GM23338 (cell line): ENCODE results near the gene ZNF234. TPM values are rescaled to one million over a fixed set of nuclear protein-coding genes. Genes with fewer than 3 reads are reported as not detected.

ENCODE experiments used
- ATAC-seq: fragments of 200-7000 bp; cut with Tn5 transposase; 3 replicates; pipeline ENCODE4 v1.9.1; 2020
- DNase-seq: peaks from one replicate; pipeline ENCODE4 v3.0.0-alpha.2; 2015; ENCODE audit warnings: low spot score
- H2AFZ ChIP-seq: fragments of 200-600 bp; sonication (generic); 2 replicates; pipeline ENCODE4 v1.8.0; 2016; ENCODE audit warnings: antibody characterized with exemption, mild to moderate bottlenecking, moderate library complexity
- H3F3A ChIP-seq: fragments of 200-600 bp; sonication (generic); replicated peaks from 2 replicates; pipeline ENCODE4 v1.8.0; 2017; ENCODE audit warnings: antibody characterized with exemption, mixed run types, low read depth
- H3K27ac ChIP-seq: fragments of 200-600 bp; sonication (generic); 2 replicates; pipeline ENCODE4 v1.6.1; 2016; ENCODE audit warnings: low read depth
- H3K27me3 ChIP-seq: fragments of 200-600 bp; sonication (generic); 2 replicates; pipeline ENCODE4 v1.8.0; 2016; ENCODE audit warnings: mild to moderate bottlenecking, mixed run types, moderate library complexity; ENCODE audit not compliant: insufficient read depth
- H3K36me3 ChIP-seq: fragments of 200-600 bp; sonication (generic); 2 replicates; pipeline ENCODE4 v1.8.0; 2016; ENCODE audit warnings: mild to moderate bottlenecking; ENCODE audit not compliant: insufficient read depth
- H3K4me1 ChIP-seq: fragments of 200-600 bp; sonication (generic); 2 replicates; pipeline ENCODE4 v1.8.0; 2016; ENCODE audit warnings: mild to moderate bottlenecking, moderate library complexity; ENCODE audit not compliant: insufficient read depth
- H3K4me2 ChIP-seq: fragments of 200-600 bp; sonication (generic); 2 replicates; pipeline ENCODE4 v1.7.1; 2017; ENCODE audit warnings: mixed run types
- H3K4me3 ChIP-seq: fragments of 200-600 bp; sonication (generic); 2 replicates; pipeline ENCODE4 v1.6.1; 2016; ENCODE audit warnings: mixed run types
- H3K79me2 ChIP-seq: fragments of 200-600 bp; sonication (generic); replicated peaks from 2 replicates; pipeline ENCODE4 v1.8.0; 2017; ENCODE audit warnings: mild to moderate bottlenecking; ENCODE audit not compliant: insufficient read depth
- H3K9me2 ChIP-seq: fragments of 200-600 bp; sonication (generic); 2 replicates; pipeline ENCODE4 v1.8.0; 2017; ENCODE audit not compliant: insufficient read depth
- H4K20me1 ChIP-seq: fragments of 200-600 bp; sonication (generic); replicated peaks from 2 replicates; pipeline ENCODE4 v1.8.0; 2017; ENCODE audit warnings: mild to moderate bottlenecking; ENCODE audit not compliant: insufficient read depth
- H3K27ac Mint-ChIP-seq: 2 replicates; pipeline ENCODE4 v1.8.0; 2020; ENCODE audit warnings: inconsistent platforms, mild to moderate bottlenecking, moderate library complexity, mixed read lengths
- H3K27me3 Mint-ChIP-seq: 3 replicates; pipeline ENCODE4 v1.8.0; 2022; ENCODE audit warnings: low read depth, mild to moderate bottlenecking, moderate library complexity, mixed read lengths, inconsistent platforms; ENCODE audit not compliant: insufficient read depth, poor library complexity
- H3K36me3 Mint-ChIP-seq: 3 replicates; pipeline ENCODE4 v1.8.0; 2021; ENCODE audit warnings: low read depth, mild to moderate bottlenecking, inconsistent platforms, moderate library complexity, mixed read lengths
- H3K4me1 Mint-ChIP-seq: 3 replicates; pipeline ENCODE4 v1.8.0; 2020; ENCODE audit warnings: mild to moderate bottlenecking, inconsistent platforms, mixed read lengths
- H3K4me3 Mint-ChIP-seq: 3 replicates; pipeline ENCODE4 v1.8.0; 2021; ENCODE audit warnings: moderate library complexity, mild to moderate bottlenecking, inconsistent platforms, mixed read lengths
- H3K9me3 Mint-ChIP-seq: 3 replicates; pipeline ENCODE4 v1.8.0; 2020; ENCODE audit warnings: moderate library complexity, mild to moderate bottlenecking, inconsistent platforms, mixed read lengths
- CREB1 ChIP-seq: fragments of 250-450 bp; sonication (Bioruptor Pico); IDR thresholded peaks from 2 replicates; pipeline ENCODE4 v1.5.0; 2020; ENCODE audit warnings: low read depth, mild to moderate bottlenecking, moderate library complexity
- CTCF ChIP-seq, 2 experiments: fragments of 200-600 bp in 1 of 2; sonication (generic) in 1 of 2; conservative IDR thresholded peaks; 2 replicates each; pipeline versions ENCODE4 v1.5.1 to v1.6.1; 2016 to 2017; ENCODE audit warnings: antibody characterized with exemption in 2 of 2, low read depth in 2 of 2, mild to moderate bottlenecking in 2 of 2, moderate library complexity in 1 of 2
- ETS1 ChIP-seq: IDR thresholded peaks from 2 replicates; pipeline ENCODE4 v1.6.1; 2016; ENCODE audit warnings: antibody characterized with exemption
- EZH2 ChIP-seq: fragments of 200-600 bp; sonication (generic); IDR thresholded peaks from one replicate; pipeline ENCODE4 v1.8.0; 2017; ENCODE audit warnings: antibody characterized with exemption, mild to moderate bottlenecking, low read depth; ENCODE audit not compliant: unreplicated experiment
- EZH2phosphoT487 ChIP-seq: fragments of 200-600 bp; sonication (generic); IDR thresholded peaks from one replicate; pipeline ENCODE4 v1.8.1; 2018; ENCODE audit warnings: antibody characterized with exemption; ENCODE audit not compliant: unreplicated experiment
- JUNB ChIP-seq: IDR thresholded peaks from one replicate; pipeline ENCODE4 v1.6.1; 2016; ENCODE audit warnings: antibody characterized with exemption; ENCODE audit not compliant: unreplicated experiment
- NANOG ChIP-seq: IDR thresholded peaks from 2 replicates; pipeline ENCODE4 v1.6.1; 2016; ENCODE audit warnings: antibody characterized with exemption, borderline replicate concordance
- STAT1 ChIP-seq: IDR thresholded peaks from one replicate; pipeline ENCODE4 v1.6.1; 2016; ENCODE audit warnings: antibody characterized with exemption; ENCODE audit not compliant: unreplicated experiment
- ZNF114 ChIP-seq: fragments of 250-450 bp; sonication (Bioruptor Pico); IDR thresholded peaks from 2 replicates; pipeline ENCODE4 v1.5.0; 2020; ENCODE audit warnings: mild to moderate bottlenecking, moderate library complexity
- ZNF462 ChIP-seq: fragments of 250-450 bp; sonication (Bioruptor Pico); IDR thresholded peaks from 2 replicates; pipeline ENCODE4 v1.5.0; 2020; ENCODE audit warnings: mild to moderate bottlenecking, moderate library complexity
- polyA plus RNA-seq: library from polyadenylated mRNA; unstranded; fragments of >200 nt; fragmentation: Nextera tagmentation; extraction: Ambion mirVana; gene quantifications from 2 replicates; pipeline ENCODE4 v1.2.1, GENCODE V29; 2016
- total RNA-seq: library from RNA; depleted of rRNA; stranded (reverse); fragments of >200 nt; shearing (Covaris generic); gene quantifications from 2 replicates; pipeline ENCODE4 v1.2.3, GENCODE V29; 2014

Gene ZNF234
- total and polyA plus RNA-seq, 2 experiments from 2014 or later = 3.7 to 8.3 TPM

- H3K4me1 ChIP-seq = no peaks in the 10 kb centered on the region
- H3K36me3 ChIP-seq = peaks cover 8% of the 10 kb centered on the region
- DNase-seq (no peak), ATAC-seq (no peak)
- no peaks in the 10 kb centered on the region for H3K27me3 Mint-ChIP-seq
- no peaks in the 10 kb centered on the region for H3K27me3 ChIP-seq
- no peak overlapping the region for H3K4me2 ChIP-seq
- H4K20me1 ChIP-seq = no peaks in the 10 kb centered on the region
- peaks cover 46% of the 10 kb centered on the region for H3K9me3 Mint-ChIP-seq
- H3K4me3 Mint-ChIP-seq = no peak overlapping the region
- no peak overlapping the region for H2AFZ ChIP-seq
- H3K27ac ChIP-seq = no peak overlapping the region
- no peak overlapping the region for H3K27ac Mint-ChIP-seq
- H3K79me2 ChIP-seq = no peaks in the 10 kb centered on the region
- TF ChIP-seq JUNB (no peak), EZH2phosphoT487 (no peak), ZNF462 (no peak), CTCF (conservative IDR thresholded peaks at IDR 0.05; ENCODE audit: low read depth in 2 of 2) (no peak), ETS1 (no peak), STAT1 (no peak), CREB1 (CRISPR knock-in tag) (no peak), NANOG (no peak), EZH2 (no peak), ZNF114 (no peak)
- H3K9me2 ChIP-seq = no peaks in the 10 kb centered on the region
- H3K4me1 Mint-ChIP-seq = no peaks in the 10 kb centered on the region
- peaks cover 17% of the 10 kb centered on the region for H3K36me3 Mint-ChIP-seq
- H3K4me3 ChIP-seq = no peak overlapping the region
- no peaks in the 10 kb centered on the region for H3F3A ChIP-seq
Observed at GRCh38 chr19:44182145-44182544, 40.8 kb downstream of the ZNF234 start.
